Tibial artery (tissue), 4 donors: ENCODE measurements around the gene ACTR3.

Source experiments
- DNase-seq, 2 donors: peaks; one replicate each; pipeline ENCODE4 v3.0.0-alpha.2; 2019
- H3K27ac ChIP-seq, 2 donors: fragments of 200-600 bp; sonication (generic) in 1 of 2; 1 replicate in 1 of 2; 2 replicates in 1 of 2; pipeline ENCODE4 v1.5.1; 2018 to 2019; ENCODE audit warnings: mild to moderate bottlenecking in 1 of 2
- H3K27me3 ChIP-seq, 2 donors: fragments of 200-600 bp; sonication (generic) in 1 of 2; one replicate each; pipeline versions ENCODE4 v1.5.1 to v1.6.0; 2016 to 2019
- H3K36me3 ChIP-seq, 3 donors: fragments of 200-600 bp; sonication (generic) in 2 of 3; one replicate each; pipeline ENCODE4 v1.5.1; 2016 to 2019; ENCODE audit warnings: mild to moderate bottlenecking in 2 of 3
- H3K4me1 ChIP-seq, 4 donors: fragments of 200-600 bp; sonication (generic) in 2 of 4; 1 replicate in 3 of 4; 2 replicates in 1 of 4; pipeline ENCODE4 v1.5.1; 2016 to 2019
- H3K4me3 ChIP-seq, 2 donors: fragments of 200-600 bp; sonication (generic) in 1 of 2; 1 replicate in 1 of 2; 2 replicates in 1 of 2; pipeline ENCODE4 v1.5.1; 2018 to 2019; ENCODE audit warnings: mild to moderate bottlenecking in 2 of 2
- H3K9me3 ChIP-seq, 3 donors: fragments of 200-600 bp; sonication (generic) in 1 of 3; one replicate each; pipeline ENCODE4 v1.5.1; 2016 to 2019
- CTCF ChIP-seq, 2 experiments: fragments of 200-600 bp in 1 of 2; fragments of 450-650 bp in 1 of 2; IDR thresholded peaks; one replicate each; pipeline ENCODE4 v1.5.1; 2017 to 2019; ENCODE audit warnings: antibody characterized with exemption in 2 of 2, mild to moderate bottlenecking in 1 of 2, moderate library complexity in 1 of 2
- intact Hi-C: fragments of 100-400 bp; cut with DNase I; formaldehyde crosslinking; loops from one replicate; pipeline ENCODE4 v1.15.0; 2023; ENCODE audit warnings: low total_unique reads

The ACTR3 gene

DNA sequence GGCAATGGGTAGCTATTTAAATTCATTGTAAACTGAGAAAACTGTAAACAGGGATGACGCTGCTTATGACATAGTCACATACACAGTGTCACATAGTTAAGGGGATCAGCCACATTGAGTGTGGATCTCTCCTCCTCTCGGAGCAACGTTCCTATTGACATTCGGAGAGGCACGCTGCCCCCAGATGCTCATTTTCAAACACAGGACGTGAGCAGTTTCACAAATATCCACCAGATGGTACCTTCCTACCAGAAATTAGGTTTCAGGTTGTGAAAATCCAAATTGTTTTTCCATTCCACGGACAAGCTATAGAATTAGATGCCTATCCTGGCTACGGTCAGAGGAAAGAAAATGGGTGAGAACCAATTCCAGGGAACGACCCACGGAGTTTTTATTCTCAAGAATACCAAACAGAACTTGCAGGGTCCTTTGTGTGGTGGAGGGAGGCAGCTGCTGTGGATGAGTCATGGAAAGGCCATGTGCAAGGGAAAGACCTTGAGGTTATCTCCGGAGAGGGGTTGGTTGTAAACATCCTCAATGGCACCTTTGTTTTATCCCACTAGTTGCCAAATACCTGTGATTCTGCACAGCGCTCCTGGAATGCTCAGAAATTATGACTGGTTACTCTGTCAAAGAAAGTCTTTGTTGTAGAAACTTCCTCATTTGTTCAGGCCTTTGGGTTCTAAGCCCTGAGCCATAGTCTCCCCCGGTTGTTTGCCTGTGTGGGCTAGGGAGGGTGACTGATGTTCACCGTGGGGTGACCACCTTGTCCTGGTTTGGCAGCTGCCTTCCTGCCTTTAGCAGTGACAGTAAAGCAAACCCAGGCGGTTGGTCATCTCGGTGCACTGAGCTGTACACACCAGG, 88.0 kb downstream of the ACTR3 start:
- TF ChIP-seq CTCF (IDR thresholded peaks at IDR 0.05): peak; percentile 19 to 33

GRCh38 chr2:113978524-113979190, 88.8 kb downstream of the ACTR3 start:
- intact Hi-C loops: no loop called here

More for the DNA sequence above, 88.0 kb downstream of the ACTR3 start:
- H3K4me3 ChIP-seq: no peak overlapping the region
- no peaks in the 10 kb centered on the region for H3K9me3 ChIP-seq
- no peak for DNase-seq
- H3K36me3 ChIP-seq: peaks cover 0 to 8% (median 0%) of the 10 kb centered on the region in 3 donors
- no peak overlapping the region for H3K27ac ChIP-seq
- H3K27me3 ChIP-seq: no peaks in the 10 kb centered on the region
- intact Hi-C loops: no loop called here
- no peaks in the 10 kb centered on the region for H3K4me1 ChIP-seq

GRCh38 chr2:113979191-113980128, 89.6 kb downstream of the ACTR3 start:
- H3K9me3 ChIP-seq: no peaks in the 10 kb centered on the region
- no peak for DNase-seq
- peaks cover 0 to 8% (median 0%) of the 10 kb centered on the region in 3 donors for H3K36me3 ChIP-seq
- intact Hi-C loops: loop anchor here (10.0 kb wide), 1 partner anchor 575 kb away; no protein-coding TSS in a partner anchor
- H3K27ac ChIP-seq: no peak overlapping the region
- no peaks in the 10 kb centered on the region for H3K4me1 ChIP-seq
- TF ChIP-seq CTCF (IDR thresholded peaks at IDR 0.05): peak in 1 of 2 experiments; percentile 45
- H3K27me3 ChIP-seq: no peaks in the 10 kb centered on the region
- no peak overlapping the region for H3K4me3 ChIP-seq

More at GRCh38 chr2:113978524-113979190, 88.8 kb downstream of the ACTR3 start:
- TF ChIP-seq CTCF (IDR thresholded peaks at IDR 0.05): no peak
- no peaks in the 10 kb centered on the region for H3K27me3 ChIP-seq
- no peak for DNase-seq
- no peaks in the 10 kb centered on the region for H3K9me3 ChIP-seq
- H3K36me3 ChIP-seq: peaks cover 0 to 8% (median 0%) of the 10 kb centered on the region in 3 donors
- H3K27ac ChIP-seq: no peak overlapping the region
- no peak overlapping the region for H3K4me3 ChIP-seq
- H3K4me1 ChIP-seq: no peaks in the 10 kb centered on the region

- Histone ChIP-seq H3K36me3 (no peaks in the 10 kb centered on the region), H3K27me3 (no peaks in the 10 kb centered on the region), H3K9me3 (no peaks in the 10 kb centered on the region), H3K4me1 (no peaks in the 10 kb centered on the region), H3K27ac (no peak overlapping the region), H3K4me3 (no peak overlapping the region)
- DNase-seq: peak in 1 of 2 donors; percentile 37
- no peak for TF ChIP-seq CTCF (IDR thresholded peaks at IDR 0.05)
- intact Hi-C loops: loop anchor here (10.0 kb wide), 1 partner anchor 574 kb away; no protein-coding TSS in a partner anchor
Observed at GRCh38 chr2:113980946-113981345, 91.1 kb downstream of the ACTR3 start.
